Hair follicular keratinocyte (primary cell): ENCODE measurements around the gene RND1. TPM values are rescaled to one million over a fixed set of nuclear protein-coding genes. Genes with fewer than 3 reads are reported as not detected.

ENCODE experiments used
- total RNA-seq: library from RNA; depleted of rRNA; stranded (reverse); fragments of >200 nt; gene quantifications from 2 replicates; pipeline ENCODE4 v1.2.3, GENCODE V29; 2015

Gene RND1
- 0.16 TPM in 1 of 2 replicates, not detected in the other for total RNA-seq

DNA sequence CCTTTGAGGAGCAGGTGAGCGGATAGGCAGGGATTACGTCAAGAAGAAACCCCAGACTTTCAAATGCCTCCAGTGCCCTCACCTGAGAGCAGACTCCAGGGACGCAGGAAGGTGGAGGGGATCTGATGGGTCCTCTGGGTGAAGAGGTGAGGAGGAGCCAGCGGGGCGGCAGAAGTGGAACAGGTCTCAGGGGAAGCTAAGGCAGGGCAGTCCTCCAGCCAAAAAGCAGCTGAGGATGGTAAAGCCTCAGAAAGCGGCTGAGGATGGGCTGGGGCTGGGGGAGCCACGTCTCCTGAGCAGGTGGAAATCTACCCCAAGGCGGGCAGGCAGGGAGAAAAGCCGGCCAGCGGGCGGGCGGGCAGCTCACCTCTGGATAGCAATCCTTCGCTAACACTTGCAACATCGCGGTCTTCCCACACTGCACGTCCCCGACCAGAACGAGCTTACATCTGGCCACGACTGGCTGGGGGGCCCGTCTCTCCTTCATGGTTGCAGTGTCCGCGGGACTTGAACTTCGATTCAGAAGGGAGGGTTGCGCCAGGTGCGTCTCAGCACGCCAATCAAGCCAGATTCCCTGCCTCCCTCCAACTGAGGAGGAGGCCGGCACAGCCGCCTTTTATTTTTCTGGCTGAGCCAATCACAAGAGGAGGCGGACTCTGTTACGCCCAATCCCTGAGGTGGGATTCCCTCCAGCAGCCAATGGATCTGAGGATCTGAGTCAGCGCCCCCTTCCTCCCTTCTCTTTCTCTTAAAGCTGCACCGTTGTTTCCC is at the start of gene RND1:
RND1 (minus strand) TSS at position 590 of the 771 bp plus-strand sequence; CDS start at position 487, 103 bp downstream.

DNA sequence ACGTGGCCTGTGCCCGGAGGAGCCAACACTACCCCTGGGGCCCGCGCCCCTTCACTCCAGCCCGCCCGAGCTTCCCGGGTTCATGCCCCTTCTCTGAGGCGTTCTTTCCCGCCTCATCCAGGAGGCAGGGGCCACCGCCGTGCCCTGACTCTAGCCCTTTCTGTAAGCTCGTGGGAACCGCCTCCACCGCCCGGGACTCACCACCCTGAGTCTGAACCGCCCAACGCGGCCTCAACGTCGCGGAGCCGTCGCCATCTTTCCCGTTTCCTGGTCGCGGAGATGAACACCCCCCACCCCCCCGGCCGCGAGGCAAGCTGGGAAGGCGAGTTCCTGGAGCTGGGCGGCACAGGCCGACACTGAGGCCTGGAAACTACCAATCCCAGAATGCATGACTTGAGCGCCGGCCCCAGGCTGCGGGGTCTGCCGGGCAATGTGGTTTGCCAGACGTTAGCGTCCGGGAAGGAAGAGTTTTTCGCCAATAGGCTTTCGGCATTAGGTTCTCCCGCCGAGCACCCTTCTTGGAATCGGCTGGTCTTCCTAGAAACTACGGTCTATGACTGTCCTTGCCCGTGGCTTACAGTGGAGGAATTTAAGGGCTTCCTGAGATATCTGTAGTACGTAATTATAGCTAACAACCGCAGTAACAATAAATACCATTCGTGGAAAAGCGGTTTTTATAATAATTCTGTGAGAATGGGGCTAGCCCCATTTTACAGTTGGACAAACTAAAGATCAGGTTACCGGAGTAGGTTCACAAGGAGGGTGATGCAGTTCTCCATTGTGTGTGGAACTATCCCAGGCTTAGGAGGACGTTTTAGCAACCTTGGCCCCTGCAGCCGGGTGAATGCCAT is 13.6 kb downstream of the RND1 start, which contains the start of gene DDX23:
DDX23 (minus strand) TSS at position 281 of the 851 bp plus-strand sequence. CDS start 6,381 bp downstream, outside the sequence.

DNA sequence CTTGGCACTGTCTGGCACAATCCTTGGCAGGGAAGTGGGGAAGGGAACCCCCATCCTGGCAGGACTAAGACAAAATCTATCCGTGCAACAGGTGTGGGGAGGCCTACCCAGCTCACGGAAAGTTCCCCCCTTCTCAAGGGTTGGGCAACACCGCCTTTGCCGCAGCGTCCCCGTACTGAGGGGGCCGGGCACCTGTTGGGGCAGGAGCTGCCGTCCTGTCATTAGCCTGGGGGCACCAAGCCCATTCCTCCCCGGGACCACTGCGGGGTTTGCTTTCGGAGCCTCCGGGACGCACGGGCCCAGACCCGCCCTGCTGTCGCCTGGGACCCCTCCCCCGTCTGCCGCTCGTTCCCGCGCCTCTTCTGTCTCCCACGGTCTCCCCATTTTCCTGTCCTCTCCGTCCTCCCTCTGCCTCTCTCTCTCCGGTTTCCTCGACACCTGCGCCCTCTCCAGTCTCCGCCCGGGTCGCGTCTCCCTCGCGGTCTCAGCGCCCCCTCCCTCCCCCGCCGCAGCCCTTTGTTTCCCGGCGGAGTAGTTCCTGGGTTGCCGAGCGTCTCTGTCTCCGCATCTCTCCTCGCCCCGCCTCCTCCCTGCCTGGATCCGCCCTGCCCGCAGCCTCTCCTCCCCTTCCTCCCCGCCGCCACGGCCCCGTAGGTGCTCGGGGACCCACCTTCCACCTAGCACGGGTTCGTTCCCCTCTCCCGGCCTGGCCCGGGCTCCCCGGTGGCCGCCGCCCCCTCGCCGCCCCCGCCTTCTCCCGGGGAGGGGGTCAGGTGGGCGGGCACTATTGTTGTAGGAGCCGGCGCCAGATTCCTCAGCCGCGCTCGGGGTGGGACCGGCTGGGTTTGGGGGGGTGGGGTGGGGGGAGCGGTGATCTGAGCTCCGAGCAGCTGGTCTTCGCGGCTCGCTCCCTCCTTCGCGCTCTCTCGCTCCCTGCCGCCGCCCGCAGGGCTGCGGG is 47.5 kb downstream of the RND1 start, which contains the start of gene CACNB3:
CACNB3 (plus strand) TSS at position 624 of the 958 bp plus-strand sequence. CDS start 434 bp downstream, outside the sequence.

Other genes with a start within 250 kb of the RND1 start
- gene KANSL2, start 183.6 kb downstream of the RND1 start, total RNA-seq: 52.6 and 71.8 TPM in 2 replicates
- gene CCNT1, start 149.2 kb downstream of the RND1 start, total RNA-seq: 14.0 and 20.3 TPM in 2 replicates
- 5.7 and 11.2 TPM in 2 replicates for gene ADCY6, start 76.8 kb downstream of the RND1 start, total RNA-seq
- gene CACNB3, start 47.4 kb downstream of the RND1 start, total RNA-seq: 10.6 and 10.9 TPM in 2 replicates
- 41.8 and 56.9 TPM in 2 replicates for gene DDX23, start 13.7 kb downstream of the RND1 start, total RNA-seq
- 47.0 and 51.9 TPM in 2 replicates for gene FKBP11, start 59.6 kb upstream of the RND1 start, total RNA-seq
- 83.3 and 95.3 TPM in 2 replicates for gene ARF3, start 91.6 kb upstream of the RND1 start, total RNA-seq
- gene WNT10B, start 105.9 kb upstream of the RND1 start, total RNA-seq: 0.08 TPM in 2 replicates
- gene WNT1, start 112.5 kb upstream of the RND1 start, total RNA-seq: not detected in 2 replicates
- 0.19 and 0.23 TPM in 2 replicates for gene DDN, start 133.5 kb upstream of the RND1 start, total RNA-seq
- 79.3 and 94.0 TPM in 2 replicates for gene PRKAG1, start 152.9 kb upstream of the RND1 start, total RNA-seq
- 18.2 and 18.6 TPM in 2 replicates for gene KMT2D, start 194.9 kb upstream of the RND1 start, total RNA-seq
- gene RHEBL1, start 204.1 kb upstream of the RND1 start, total RNA-seq: 2.1 and 3.9 TPM in 2 replicates
- not detected in 2 replicates for gene DHH, start 228.9 kb upstream of the RND1 start, total RNA-seq
- gene LMBR1L, start 245.0 kb upstream of the RND1 start, total RNA-seq: 10.8 and 25.9 TPM in 2 replicates